Left colon (tissue), 2 donors: ENCODE measurements around the gene MOSMO. TPM values are rescaled to one million over a fixed set of nuclear protein-coding genes. Genes with fewer than 3 reads are reported as not detected.
A peak's percentile ranks its signal among the peaks of the same experiment; 100 is the strongest.
"Not testable (repeated sequence)": the region's sequence is repeated elsewhere in the genome, so short reads cannot be mapped to it uniquely, and the experiment has no call there.

Source experiments
- ATAC-seq: fragments of 200-7000 bp; cut with Tn5 transposase; one replicate; pipeline ENCODE4 v1.9.1; 2020; ENCODE audit warnings: mild to moderate bottlenecking, moderate library complexity
- DNase-seq, 2 donors: peaks; one replicate each; pipeline ENCODE4 v3.0.0-alpha.2; 2020
- intact Hi-C, 2 donors: fragments of 100-400 bp; cut with DNase I in 1 of 2; cut with micrococcal nuclease in 1 of 2; formaldehyde crosslinking; loops; one replicate each; pipeline versions ENCODE4 v1.11.2 to v1.14.0; 2022; cut with DNase I, micrococcal nuclease
- total RNA-seq, 2 donors: library from RNA; stranded (reverse); fragmentation: NEBNext Ultra II Directional; extraction: Animal tissue kit (Norgen Biotek cat#: 25700); gene quantifications; one replicate each; pipeline ENCODE4 v1.2.1, GENCODE V29; 2021
- donor health status: DM: no; HTN: no; CAD: no.
- donor health status: DM: yes; HTN: yes; CAD: no.

MOSMO gene
- total RNA-seq, 2 donors from 2014 or later = 9.0 to 9.6 TPM

DNA sequence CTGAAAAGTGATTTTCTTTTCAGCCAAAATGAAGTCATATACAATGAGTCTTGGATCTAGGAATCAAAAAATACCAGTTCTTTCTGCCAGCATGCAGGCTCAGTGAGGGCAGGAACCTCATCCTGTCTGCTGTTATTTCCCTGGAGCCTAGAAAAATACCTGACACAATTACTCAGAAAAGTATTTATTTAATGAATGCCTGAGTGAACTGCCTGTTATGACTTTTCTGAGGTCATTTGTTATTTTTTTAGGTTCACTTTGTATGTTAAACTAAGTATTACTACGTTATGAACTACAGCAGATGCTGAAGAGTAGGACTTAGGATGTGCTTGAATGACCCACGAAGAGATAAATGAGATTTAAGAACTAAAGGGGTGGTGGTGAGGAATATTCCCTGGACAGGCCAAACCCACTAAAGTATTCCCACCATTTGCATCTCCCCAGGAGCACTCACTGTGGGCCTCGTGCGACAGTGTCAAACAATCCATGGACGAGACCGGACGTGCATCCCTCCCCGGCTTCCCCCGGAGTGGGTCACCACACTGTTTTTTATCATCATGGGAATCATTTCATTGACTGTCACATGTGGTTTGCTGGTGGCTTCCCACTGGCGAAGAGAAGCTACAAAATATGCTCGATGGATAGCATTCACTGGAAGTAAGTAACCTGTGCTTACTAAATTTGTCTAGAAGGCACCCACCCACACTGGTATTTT lies 67.3 kb downstream of the MOSMO start:
- intact Hi-C loops = loop anchor here (5.0 to 10.0 kb wide), 2 partner anchors 70 to 112 kb away; partner anchors contain the start of genes MOSMO (in 1 of the 2) and PDZD9 (in 1 of the 2)
- DNase-seq = no peak
- ATAC-seq = no peak

GRCh38 chr16:22075776-22076175 lies 67.9 kb downstream of the MOSMO start:
- ATAC-seq (no peak), DNase-seq (no peak)
- intact Hi-C loops = loop anchor here (5.0 to 10.0 kb wide), 2 partner anchors 71 to 112 kb away; partner anchors contain the start of genes MOSMO (in 1 of the 2) and PDZD9 (in 1 of the 2)

DNA sequence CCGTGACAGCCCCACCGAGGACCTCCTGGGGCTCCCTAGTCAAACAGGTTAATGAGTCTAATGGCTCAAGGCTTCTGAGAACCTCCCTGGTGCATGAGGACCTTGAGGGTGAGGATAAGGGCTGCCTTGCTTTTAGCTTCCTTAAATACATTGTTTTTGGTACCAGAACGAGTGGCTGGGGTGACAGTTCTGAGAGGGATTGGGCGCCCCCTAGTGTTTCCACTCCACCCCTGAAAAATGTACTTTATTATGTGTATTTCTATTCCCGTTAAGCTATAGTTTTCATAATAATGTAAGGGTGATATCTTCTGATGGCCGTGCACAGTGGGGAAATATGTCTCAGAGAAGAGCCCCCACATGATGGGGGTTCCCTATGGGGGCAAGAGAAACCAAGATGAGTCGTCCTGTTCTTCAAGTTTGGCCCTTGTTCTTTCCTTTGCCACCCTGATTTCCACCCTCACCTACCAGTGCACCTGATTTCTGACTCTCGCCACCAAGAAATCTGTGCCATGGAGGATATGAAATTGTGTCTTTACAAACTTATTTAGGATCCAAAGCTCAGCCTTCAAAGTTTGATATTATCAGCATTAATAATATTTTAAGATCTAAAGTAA lies 69.9 kb downstream of the MOSMO start:
- intact Hi-C loops = loop anchor here (2.0 to 10.0 kb wide), 3 partner anchors 73 to 109 kb away; partner anchors contain the start of genes PDZD9 (in 2 of the 2) and MOSMO (in 1 of the 2)
- DNase-seq (peak; percentile 30 to 81), ATAC-seq (peak; percentile 67)

DNA sequence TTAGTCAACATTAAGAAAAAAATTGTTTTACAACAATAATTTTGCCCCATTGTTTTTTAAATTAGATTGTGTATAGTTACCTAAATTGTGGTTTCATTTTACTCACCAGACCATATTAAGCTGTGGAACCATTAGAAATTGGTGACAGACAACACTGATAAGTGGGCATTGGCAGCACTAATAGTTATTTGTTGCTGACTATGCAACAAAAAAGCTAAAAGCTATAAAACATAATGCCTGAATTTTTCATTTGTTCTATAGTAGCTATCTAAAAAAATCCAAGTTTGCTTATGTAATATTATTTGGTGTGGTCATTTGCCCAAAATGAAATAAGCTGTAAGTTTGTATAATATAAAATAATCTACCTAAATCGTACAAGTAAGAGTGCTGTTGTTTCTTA lies 70.7 kb downstream of the MOSMO start:
- ATAC-seq (no peak), DNase-seq (no peak)
- intact Hi-C loops = loop anchor here (2.0 to 10.0 kb wide), 3 partner anchors 74 to 109 kb away; partner anchors contain the start of genes PDZD9 (in 2 of the 2) and MOSMO (in 1 of the 2)

GRCh38 chr16:22081050-22081449 lies 73.1 kb downstream of the MOSMO start:
- DNase-seq (no peak), ATAC-seq (no peak)
- intact Hi-C loops = loop anchor here in 1 of 2 donors (10.0 kb wide), 1 partner anchor 104 kb away; no protein-coding TSS in a partner anchor

DNA sequence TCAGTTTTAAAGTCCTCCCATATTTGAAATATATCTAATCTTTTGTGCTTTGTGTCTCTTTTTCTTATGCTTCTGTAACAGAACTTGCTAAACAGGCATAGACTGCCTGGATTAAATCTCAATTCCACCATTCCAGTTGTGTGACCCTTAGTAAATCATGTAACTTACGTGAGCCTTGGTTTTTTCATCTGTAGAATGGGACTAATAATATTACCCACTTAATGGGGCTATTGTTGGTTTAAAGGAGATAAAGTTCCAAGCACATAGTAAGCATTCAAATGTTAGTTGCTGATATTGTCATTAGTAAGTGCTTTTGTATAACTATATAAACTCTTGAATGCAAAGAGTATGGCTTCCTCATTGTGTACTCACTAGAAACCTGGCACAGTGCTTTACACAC lies 78.5 kb downstream of the MOSMO start:
- no peak for DNase-seq
- no peak for ATAC-seq
- intact Hi-C loops = loop anchor here in 1 of 2 donors (10.0 kb wide), 1 partner anchor 98 kb away; no protein-coding TSS in a partner anchor

- intact Hi-C loops = loop anchor here in 1 of 2 donors (10.0 kb wide), 1 partner anchor 96 kb away; no protein-coding TSS in a partner anchor
- ATAC-seq = no peak
- no peak for DNase-seq
Measured at GRCh38 chr16:22088642-22089041, 80.7 kb downstream of the MOSMO start.

DNA sequence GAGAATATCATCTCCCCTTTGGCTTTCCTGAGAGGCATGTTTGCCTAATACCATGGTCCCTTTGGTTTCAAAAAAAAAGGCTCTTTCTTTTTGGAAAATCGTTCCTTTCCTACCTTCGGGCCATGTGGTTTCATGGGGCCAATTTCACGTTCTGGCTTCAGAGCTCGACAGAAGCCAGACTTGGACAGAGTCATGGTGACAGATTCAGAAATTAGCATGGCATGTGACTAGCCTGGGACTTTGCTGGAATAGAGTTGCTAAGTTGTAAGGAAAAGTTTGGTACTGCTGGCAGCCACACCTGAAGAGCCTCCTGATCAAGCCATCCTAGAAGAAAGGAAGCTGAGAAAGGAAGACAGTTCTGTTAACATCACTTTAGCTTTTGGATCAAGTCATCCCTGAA lies 82.0 kb downstream of the MOSMO start:
- no peak for ATAC-seq
- intact Hi-C loops = loop anchor here in 1 of 2 donors (10.0 kb wide), 1 partner anchor 95 kb away; no protein-coding TSS in a partner anchor

GRCh38 chr16:22091721-22092120 lies 83.8 kb downstream of the MOSMO start:
- DNase-seq (no peak), ATAC-seq (no peak)
- intact Hi-C loops = no loop called here

More for the DNA sequence above, 82.0 kb downstream of the MOSMO start:
- no peak for DNase-seq

DNA sequence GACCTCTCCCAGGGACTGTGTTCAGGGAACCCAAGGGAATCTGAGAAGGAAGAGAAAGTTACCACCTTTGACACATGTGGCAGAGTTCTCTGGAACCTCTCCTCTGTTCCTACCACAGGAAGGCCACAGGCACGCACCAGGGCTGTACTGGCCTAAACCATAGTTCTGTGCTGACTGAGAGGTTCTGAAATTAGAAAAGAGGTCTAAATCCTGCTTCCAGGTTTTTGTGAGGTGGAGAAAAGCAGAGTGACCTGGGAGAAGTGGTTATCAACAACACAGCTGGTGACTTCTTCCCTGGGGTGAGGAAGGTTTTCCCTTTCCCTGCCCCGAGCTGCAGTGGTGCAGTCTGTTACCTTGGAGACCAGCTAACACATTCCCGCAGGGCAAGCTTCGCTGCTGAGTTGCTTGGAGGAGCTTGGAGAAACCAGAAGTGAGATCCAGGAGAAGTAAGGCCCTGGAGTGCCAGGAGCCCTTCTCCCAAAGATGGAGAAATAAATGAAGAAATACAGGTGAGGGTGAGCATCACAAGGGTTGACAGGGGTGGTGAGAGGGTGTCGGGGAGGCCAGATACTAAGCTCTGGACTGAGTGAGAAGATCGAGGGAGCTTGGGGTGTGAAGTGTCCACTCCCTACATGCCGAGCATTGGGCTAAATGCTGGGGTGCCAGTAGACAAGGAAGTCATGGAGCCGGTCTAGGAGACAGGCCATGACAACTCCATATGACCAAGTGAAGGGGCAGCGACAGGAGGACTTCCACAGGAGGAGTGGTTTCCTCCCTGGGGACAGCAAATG lies 84.4 kb downstream of the MOSMO start, which contains the start of gene VWA3A:
Gene VWA3A (plus strand): TSS at position 399 of the 791 bp plus-strand sequence. CDS start 97 bp downstream, at position 496.
- intact Hi-C loops = no loop called here
- no peak for DNase-seq
- no peak for ATAC-seq

GRCh38 chr16:22093331-22093730 lies 85.4 kb downstream of the MOSMO start:
- intact Hi-C loops = no loop called here
- ATAC-seq = no peak
- DNase-seq = no peak

DNA sequence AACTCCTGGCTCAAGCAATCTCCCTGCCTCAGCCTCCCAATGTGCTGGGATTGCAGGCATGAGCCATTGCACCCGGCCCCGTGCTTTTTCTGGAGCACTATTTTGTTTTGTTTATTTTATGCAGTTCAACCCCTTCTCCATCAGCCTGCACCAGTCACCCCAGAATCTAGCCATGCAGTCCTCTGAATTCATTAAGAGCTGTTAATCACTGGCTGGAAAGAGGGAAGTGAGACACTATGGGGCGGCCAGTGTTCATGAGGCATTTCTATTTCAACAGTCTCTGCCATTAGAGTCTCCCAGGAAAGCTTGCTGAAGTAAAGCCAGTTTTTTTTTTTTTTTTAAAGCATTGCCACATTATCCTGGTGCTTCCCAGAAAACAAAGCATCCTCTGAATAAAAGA lies 86.1 kb downstream of the MOSMO start:
- no peak for ATAC-seq
- no peak for DNase-seq
- intact Hi-C loops = no loop called here

- DNase-seq (no peak), ATAC-seq (peak; percentile 78)
- intact Hi-C loops = no loop called here
Measured at GRCh38 chr16:22098405-22099255, 90.7 kb downstream of the MOSMO start.

DNA sequence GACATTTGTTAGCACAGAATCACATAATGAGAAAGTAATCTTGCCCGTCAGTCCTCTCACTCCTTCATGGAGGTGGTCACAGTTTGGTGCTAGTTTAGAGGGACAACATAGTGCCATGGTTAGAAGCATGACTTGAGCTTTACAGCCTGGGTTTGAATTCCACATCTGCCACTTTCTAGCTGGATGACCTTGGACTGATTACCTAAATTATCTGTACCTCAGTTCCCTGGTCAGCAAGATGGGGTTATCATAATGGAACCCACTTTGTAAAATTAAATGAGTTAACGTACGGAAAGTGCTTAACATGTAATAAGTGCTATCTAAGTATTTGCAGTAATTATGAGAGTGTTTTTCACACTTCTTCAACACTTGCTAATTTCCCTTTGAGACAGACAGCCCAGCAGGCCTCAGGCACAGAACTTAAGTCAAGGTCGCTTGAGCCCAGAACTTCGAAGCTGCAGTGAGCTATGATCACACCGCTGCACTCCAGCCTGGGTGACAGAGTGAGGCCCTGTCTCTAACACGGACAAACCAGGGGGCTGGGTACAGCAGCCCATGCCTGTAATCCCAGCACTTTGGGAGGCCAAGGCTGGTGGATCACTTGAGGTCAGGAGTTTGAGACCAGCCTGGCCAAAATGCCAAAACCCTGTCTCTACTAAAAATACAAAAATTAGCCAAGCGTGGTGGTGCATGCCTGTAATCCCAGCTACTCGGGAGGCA lies 91.5 kb downstream of the MOSMO start:
- intact Hi-C loops = no loop called here
- ATAC-seq (no peak), DNase-seq (no peak)

DNA sequence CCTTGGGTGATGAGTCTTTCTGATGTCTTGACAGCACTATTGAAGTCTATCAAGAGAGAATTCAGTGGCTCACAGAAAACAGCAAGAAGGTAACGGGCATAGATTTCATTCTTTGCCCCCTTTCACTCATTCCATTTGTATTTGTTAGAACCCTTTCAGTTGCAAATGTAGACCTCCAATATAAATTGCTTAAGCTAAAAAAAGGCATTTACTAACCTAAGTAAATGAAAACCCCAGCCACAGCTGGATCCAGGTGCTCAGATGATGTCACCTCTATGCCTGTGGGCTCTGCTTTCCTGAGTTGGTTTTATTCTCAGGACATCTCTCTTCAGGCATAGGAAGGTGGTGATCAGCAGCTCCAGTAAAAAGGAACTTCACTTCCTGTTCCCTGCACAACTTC lies 95.5 kb downstream of the MOSMO start:
- ATAC-seq (no peak), DNase-seq (no peak)
- intact Hi-C loops = no loop called here

- ATAC-seq = no peak
- DNase-seq = no peak
- intact Hi-C loops = no loop called here
Measured at GRCh38 chr16:22109258-22109898, 101.5 kb downstream of the MOSMO start.

DNA sequence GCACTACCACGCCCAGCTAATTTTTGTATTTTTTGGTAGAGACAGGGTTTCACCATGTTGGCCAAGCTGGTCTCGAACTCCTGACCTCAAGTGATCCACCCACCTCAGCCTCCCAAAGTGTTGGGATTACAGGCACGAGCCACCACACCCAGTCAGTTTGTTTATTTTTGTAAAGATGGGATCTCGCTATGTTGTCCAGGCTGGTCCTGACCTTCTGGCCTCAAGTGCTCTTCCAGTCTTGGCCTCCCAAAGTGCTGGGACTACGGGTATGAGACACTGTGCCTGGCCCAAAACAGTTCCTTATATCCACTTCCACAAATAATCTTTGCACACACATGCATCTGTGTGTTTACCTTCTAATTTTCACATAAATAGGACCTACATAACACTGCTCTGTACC lies 103.7 kb downstream of the MOSMO start:
- ATAC-seq, intact Hi-C loops: not testable (repeated sequence)

More for the DNA sequence above, 103.7 kb downstream of the MOSMO start:
- not testable (repeated sequence) for DNase-seq
